ENCODE data around the gene SCN10A.

SCN10A gene

GRCh38 chr3:38816026-38816425 lies at the start of gene SCN10A:
SCN10A (minus strand) TSS chr3:38816217; CDS start chr3:38794010, 22,207 bp downstream.
- in situ Hi-C loops (cut with MboI; ENCODE audit: low sequenced_read_pairs), result no loop called here

- in situ Hi-C loops (cut with MboI; ENCODE audit: low sequenced_read_pairs), result no loop called here
Measured at GRCh38 chr3:38853011-38853410, 37.0 kb upstream of the SCN10A start.

GRCh38 chr3:38843898-38844297 lies 27.9 kb upstream of the SCN10A start:
- in situ Hi-C loops (cut with MboI; ENCODE audit: low sequenced_read_pairs), result no loop called here

- in situ Hi-C loops (cut with MboI; ENCODE audit: low sequenced_read_pairs), result no loop called here
Measured at GRCh38 chr3:38842266-38842965, 26.4 kb upstream of the SCN10A start.

GRCh38 chr3:38840987-38841386 lies 25.0 kb upstream of the SCN10A start:
- in situ Hi-C loops (cut with MboI; ENCODE audit: low sequenced_read_pairs), result no loop called here

GRCh38 chr3:38837358-38837757 lies 21.3 kb upstream of the SCN10A start:
- in situ Hi-C loops (cut with MboI; ENCODE audit: low sequenced_read_pairs), result no loop called here

GRCh38 chr3:38836561-38836960 lies 20.5 kb upstream of the SCN10A start:
- in situ Hi-C loops (cut with MboI; ENCODE audit: low sequenced_read_pairs), result no loop called here

- in situ Hi-C loops (cut with MboI; ENCODE audit: low sequenced_read_pairs), result no loop called here
Measured at GRCh38 chr3:38835939-38836338, 19.9 kb upstream of the SCN10A start.

GRCh38 chr3:38834717-38835116 lies 18.7 kb upstream of the SCN10A start:
- in situ Hi-C loops (cut with MboI; ENCODE audit: low sequenced_read_pairs), result no loop called here

- in situ Hi-C loops (cut with MboI; ENCODE audit: low sequenced_read_pairs), result no loop called here
Measured at GRCh38 chr3:38834110-38834509, 18.1 kb upstream of the SCN10A start.

- in situ Hi-C loops (cut with MboI; ENCODE audit: low sequenced_read_pairs), result no loop called here
Measured at GRCh38 chr3:38829404-38829803, 13.4 kb upstream of the SCN10A start.

GRCh38 chr3:38828681-38829080 lies 12.7 kb upstream of the SCN10A start:
- in situ Hi-C loops (cut with MboI; ENCODE audit: low sequenced_read_pairs), result no loop called here

- in situ Hi-C loops (cut with MboI; ENCODE audit: low sequenced_read_pairs), result no loop called here
Measured at GRCh38 chr3:38827791-38828190, 11.8 kb upstream of the SCN10A start.

- in situ Hi-C loops (cut with MboI; ENCODE audit: low sequenced_read_pairs), result no loop called here
Measured at GRCh38 chr3:38826001-38826400, 10.0 kb upstream of the SCN10A start.

- in situ Hi-C loops (cut with MboI; ENCODE audit: low sequenced_read_pairs), result no loop called here
Measured at GRCh38 chr3:38824349-38824748, 8.3 kb upstream of the SCN10A start.

- in situ Hi-C loops (cut with MboI; ENCODE audit: low sequenced_read_pairs), result no loop called here
Measured at GRCh38 chr3:38823722-38824121, 7.7 kb upstream of the SCN10A start.

GRCh38 chr3:38823186-38823585 lies 7.2 kb upstream of the SCN10A start:
- in situ Hi-C loops (cut with MboI; ENCODE audit: low sequenced_read_pairs), result no loop called here

- in situ Hi-C loops (cut with MboI; ENCODE audit: low sequenced_read_pairs), result no loop called here
Measured at GRCh38 chr3:38811822-38812221, 4.2 kb downstream of the SCN10A start.

GRCh38 chr3:38805765-38806386 lies 10.1 kb downstream of the SCN10A start:
- in situ Hi-C loops (cut with MboI; ENCODE audit: low sequenced_read_pairs), result no loop called here

GRCh38 chr3:38805004-38805403 lies 11.0 kb downstream of the SCN10A start:
- in situ Hi-C loops (cut with MboI; ENCODE audit: low sequenced_read_pairs), result no loop called here

GRCh38 chr3:38800511-38800910 lies 15.5 kb downstream of the SCN10A start:
- in situ Hi-C loops (cut with MboI; ENCODE audit: low sequenced_read_pairs), result no loop called here

GRCh38 chr3:38793721-38794120 lies 22.3 kb downstream of the SCN10A start:
- in situ Hi-C loops (cut with MboI; ENCODE audit: low sequenced_read_pairs), result no loop called here

GRCh38 chr3:38792983-38793382 lies 23.0 kb downstream of the SCN10A start:
- in situ Hi-C loops (cut with MboI; ENCODE audit: low sequenced_read_pairs), result no loop called here

All from hTERT RPE-1 (cell line).